ENCODE results near the gene NDUFAF3.

GRCh38 chr3:49029563-49029884 is 7.6 kb downstream of the NDUFAF3 start:
- no peak for TF ChIP-seq POLR2A (IDR thresholded peaks at IDR 0.05; ENCODE audit: low read depth)
- no peak for TF ChIP-seq CTCF (IDR thresholded peaks at IDR 0.05)
